Esophagus (tissue), 2 donors: Measurements from ENCODE around the gene ACSS3. TPM values are rescaled to one million over a fixed set of nuclear protein-coding genes. Genes with fewer than 3 reads are reported as not detected.
"Not testable (repeated sequence)": the region's sequence is repeated elsewhere in the genome, so short reads cannot be mapped to it uniquely, and the experiment has no call there.

ENCODE experiments used
- H3K27ac ChIP-seq, 2 donors: one replicate each; pipeline ENCODE4 v1.5.1; 2013; ENCODE audit warnings: low read depth in 2 of 2, mild to moderate bottlenecking in 2 of 2, inconsistent platforms in 1 of 2, low read length in 1 of 2, moderate library complexity in 1 of 2
- H3K27me3 ChIP-seq, 2 donors: one replicate each; pipeline ENCODE4 v1.6.1; 2013; ENCODE audit warnings: low read length in 2 of 2, control low read depth in 1 of 2, mild to moderate bottlenecking in 1 of 2; ENCODE audit not compliant: insufficient read depth in 2 of 2, control insufficient read depth in 1 of 2
- H3K36me3 ChIP-seq, 2 donors: one replicate each; pipeline ENCODE4 v1.6.1; 2013; ENCODE audit warnings: low read length in 1 of 2; ENCODE audit not compliant: control insufficient read depth in 2 of 2, insufficient read depth in 2 of 2
- H3K4me1 ChIP-seq, 2 donors: one replicate each; pipeline ENCODE4 v1.6.1; 2013; ENCODE audit warnings: low read length in 1 of 2; ENCODE audit not compliant: control insufficient read depth in 2 of 2, insufficient read depth in 2 of 2
- H3K4me3 ChIP-seq, 2 donors: one replicate each; pipeline ENCODE4 v1.5.1; 2013; ENCODE audit warnings: low read length in 2 of 2, mild to moderate bottlenecking in 2 of 2, low read depth in 1 of 2, moderate library complexity in 1 of 2
- H3K9me3 ChIP-seq, 2 donors: one replicate each; pipeline ENCODE4 v1.6.1; 2013; ENCODE audit warnings: mild to moderate bottlenecking in 2 of 2, low read depth in 1 of 2, low read length in 1 of 2, moderate library complexity in 1 of 2; ENCODE audit not compliant: control insufficient read depth in 2 of 2, insufficient read depth in 1 of 2
- WGBS, 2 donors: extraction: QIAGEN DNeasy Blood & Tissue Kit; methylation state at CpG; one replicate each; pipeline ENCODE4 v1.1.7; 2013; 5-methylcytosine and 5-hydroxymethylcytosine counted together
- polyA plus RNA-seq, 2 donors: library from polyadenylated mRNA; stranded (reverse); fragments of 200-250 nt; gene quantifications; one replicate each; pipeline ENCODE4 v1.2.3, GENCODE V29; 2013
- donor health status: healthy with polysubstance abuse.
- donor health status: Bipolar disorder and iron deficiency.

Gene ACSS3
- under 1 TPM; 0.31 TPM for polyA plus RNA-seq

- Histone ChIP-seq H3K27me3 (peaks cover 0 to 3% of the 10 kb centered on the region in 2 donors), H3K9me3 (no peaks in the 10 kb centered on the region), H3K27ac (peak within 1 kb of the TSS in 1 of 2 donors; percentile 38), H3K4me1 (no peaks in the 10 kb centered on the region), H3K4me3 (peak within 1 kb of the TSS; percentile 41 to 42), H3K36me3 (no peaks in the 10 kb centered on the region)
- WGBS, 2 donors, result 4% methylated on average over 49 of the region's 49 CpGs
These were observed at the start of gene ACSS3 for GRCh38 chr12:81077686-81078441. ACSS3 (plus strand) TSS chr12:81078079; CDS start chr12:81078121, 42 bp downstream.

GRCh38 chr12:81034926-81035325 is 43.0 kb upstream of the ACSS3 start:
- 79 to 88% methylated on average over 1 of the region's 1 CpG for WGBS, 2 donors
- Histone ChIP-seq H3K4me3 (no peak overlapping the region), H3K27ac (no peak overlapping the region), H3K4me1 (no peaks in the 10 kb centered on the region), H3K36me3 (no peaks in the 10 kb centered on the region), H3K27me3 (no peaks in the 10 kb centered on the region), H3K9me3 (peaks cover 0 to 2% of the 10 kb centered on the region in 2 donors)

- WGBS, 2 donors, result 72 to 73% methylated on average over 2 of the region's 2 CpGs
- H3K27me3 ChIP-seq, result no peaks in the 10 kb centered on the region
- H3K4me1 ChIP-seq, result no peaks in the 10 kb centered on the region
- no peaks in the 10 kb centered on the region for H3K9me3 ChIP-seq
- no peak overlapping the region for H3K4me3 ChIP-seq
- no peaks in the 10 kb centered on the region for H3K36me3 ChIP-seq
- no peak overlapping the region for H3K27ac ChIP-seq
These were observed 38.6 kb upstream of the ACSS3 start for GRCh38 chr12:81039231-81039630.

- Histone ChIP-seq H3K27me3 (no peaks in the 10 kb centered on the region), H3K36me3 (no peaks in the 10 kb centered on the region), H3K9me3 (no peaks in the 10 kb centered on the region), H3K27ac (no peak overlapping the region), H3K4me1 (no peaks in the 10 kb centered on the region), H3K4me3 (no peak overlapping the region)
- 97% methylated on average over 1 of the region's 1 CpG for WGBS, 2 donors
These were observed 33.7 kb upstream of the ACSS3 start for GRCh38 chr12:81043979-81044740.

- H3K4me3 ChIP-seq, H3K27me3 ChIP-seq, H3K27ac ChIP-seq, H3K4me1 ChIP-seq, H3K36me3 ChIP-seq, H3K9me3 ChIP-seq: not testable (repeated sequence)
- 88% methylated on average over 11 of the region's 11 CpGs for WGBS, 2 donors
These were observed 12.9 kb upstream of the ACSS3 start for GRCh38 chr12:81064971-81065370.

- Histone ChIP-seq H3K27me3 (no peaks in the 10 kb centered on the region), H3K4me3 (no peak overlapping the region), H3K36me3 (no peaks in the 10 kb centered on the region), H3K4me1 (no peaks in the 10 kb centered on the region), H3K9me3 (no peaks in the 10 kb centered on the region), H3K27ac (no peak overlapping the region)
These were observed 7.0 kb upstream of the ACSS3 start for GRCh38 chr12:81070846-81071245.

GRCh38 chr12:81075539-81075938 is 2.3 kb upstream of the ACSS3 start:
- Histone ChIP-seq H3K27ac (no peak overlapping the region), H3K27me3 (peaks cover 0 to 3% of the 10 kb centered on the region in 2 donors), H3K36me3 (no peaks in the 10 kb centered on the region), H3K4me3 (no peak overlapping the region), H3K4me1 (no peaks in the 10 kb centered on the region), H3K9me3 (no peaks in the 10 kb centered on the region)
- WGBS, 2 donors, result 57 to 71% methylated on average over 3 of the region's 3 CpGs

- 17 to 18% methylated on average over 6 of the region's 6 CpGs for WGBS, 2 donors
- Histone ChIP-seq H3K27ac (no peak overlapping the region), H3K4me1 (no peaks in the 10 kb centered on the region)
These were observed 572 bp upstream of the ACSS3 start for GRCh38 chr12:81077329-81077685.

GRCh38 chr12:81078469-81079196 is 754 bp downstream of the ACSS3 start:
- 29 to 33% methylated on average over 10 of the region's 10 CpGs for WGBS, 2 donors
- Histone ChIP-seq H3K4me1 (no peaks in the 10 kb centered on the region), H3K36me3 (no peaks in the 10 kb centered on the region), H3K27me3 (peaks cover 0 to 3% of the 10 kb centered on the region in 2 donors), H3K9me3 (peaks cover 0 to under 1% of the 10 kb centered on the region in 2 donors), H3K27ac (peak overlapping the region in 1 of 2 donors; percentile 38), H3K4me3 (peak overlapping the region; percentile 24 to 42)

More at GRCh38 chr12:81077329-81077685, 572 bp upstream of the ACSS3 start:
- Histone ChIP-seq H3K4me3 (peak overlapping the region in 1 of 2 donors; percentile 41), H3K9me3 (no peaks in the 10 kb centered on the region), H3K27me3 (peaks cover 0 to 3% of the 10 kb centered on the region in 2 donors), H3K36me3 (no peaks in the 10 kb centered on the region)
